HG02870 (cell line): Measurements from ENCODE around the gene SLC25A17.
"Not testable (repeated sequence)": the region's sequence is repeated elsewhere in the genome, so short reads cannot be mapped to it uniquely, and the experiment has no call there.

Experiments used
- ATAC-seq: cut with Tn5 transposase; IDR thresholded peaks from one replicate; pipeline ENCODE4 v1.9.1; 2021; ENCODE audit warnings: mild to moderate bottlenecking, moderate library complexity; ENCODE audit not compliant: unreplicated experiment

The SLC25A17 gene, protein sequence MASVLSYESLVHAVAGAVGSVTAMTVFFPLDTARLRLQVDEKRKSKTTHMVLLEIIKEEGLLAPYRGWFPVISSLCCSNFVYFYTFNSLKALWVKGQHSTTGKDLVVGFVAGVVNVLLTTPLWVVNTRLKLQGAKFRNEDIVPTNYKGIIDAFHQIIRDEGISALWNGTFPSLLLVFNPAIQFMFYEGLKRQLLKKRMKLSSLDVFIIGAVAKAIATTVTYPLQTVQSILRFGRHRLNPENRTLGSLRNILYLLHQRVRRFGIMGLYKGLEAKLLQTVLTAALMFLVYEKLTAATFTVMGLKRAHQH

GRCh38 chr22:40818747-40819598, at the start of gene SLC25A17:
Gene SLC25A17 (minus strand): TSS chr22:40819346. CDS start chr22:40819248, 98 bp downstream.
- ATAC-seq = peak; percentile 71

DNA sequence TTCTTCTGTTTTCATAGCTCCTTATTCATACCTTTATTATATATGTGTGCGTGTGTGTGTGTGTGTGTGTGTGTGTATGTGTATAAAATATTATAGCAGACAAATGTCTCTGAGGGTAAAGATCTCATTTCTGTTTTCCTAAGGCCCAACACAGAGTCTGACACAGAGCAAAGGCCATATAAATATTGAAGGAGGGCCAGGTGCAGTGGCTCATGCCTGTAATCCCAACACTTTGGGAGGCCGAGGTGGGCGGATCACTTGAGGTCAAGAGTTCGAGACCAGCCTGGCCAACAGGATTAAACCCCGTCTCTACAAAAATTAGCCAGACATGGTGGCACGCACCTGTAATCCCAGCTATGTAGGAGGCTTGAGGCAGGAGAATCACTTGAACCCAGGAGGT, 49.2 kb upstream of the SLC25A17 start:
- ATAC-seq = not testable (repeated sequence)

- no peak for ATAC-seq
These were observed 48.0 kb upstream of the SLC25A17 start for GRCh38 chr22:40867109-40867508.

DNA sequence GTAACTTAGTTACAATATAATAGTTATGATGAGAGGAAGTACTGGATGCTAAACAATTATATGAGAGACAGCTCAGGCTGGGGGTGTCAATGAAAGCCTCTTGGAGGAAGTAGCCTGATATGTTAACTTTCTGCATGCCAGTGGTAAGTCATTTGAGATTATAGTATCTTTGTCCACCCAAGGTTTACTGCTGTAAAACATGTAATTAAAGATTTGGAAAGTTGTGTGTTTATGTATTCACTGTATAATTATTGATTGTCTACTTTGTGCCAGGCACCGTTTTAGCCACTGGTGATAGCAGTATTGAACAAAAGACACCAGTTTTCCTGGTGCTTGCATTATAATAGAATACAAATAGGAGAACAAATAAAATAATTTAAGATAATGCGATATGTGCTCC, 43.4 kb upstream of the SLC25A17 start:
- no peak for ATAC-seq

DNA sequence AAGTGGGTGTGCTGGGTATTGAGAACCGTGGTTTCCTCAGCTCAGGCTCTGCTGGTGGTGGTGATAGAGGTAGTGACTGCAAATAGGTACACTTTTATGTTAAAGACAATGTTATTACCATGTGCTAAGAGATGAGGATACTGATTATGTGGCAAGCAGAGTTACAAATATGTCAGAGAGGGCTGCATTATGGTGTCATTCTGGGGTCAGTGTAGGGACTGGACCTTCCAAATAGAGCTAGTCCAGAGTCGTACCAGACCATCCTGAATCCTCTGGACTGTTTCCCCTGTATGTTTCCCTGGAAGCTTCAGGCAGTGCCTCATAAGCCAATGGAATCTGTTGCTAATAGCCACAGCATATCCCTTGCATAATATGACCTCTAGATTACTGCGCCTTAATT, 42.9 kb upstream of the SLC25A17 start, which contains the start of gene DNAJB7:
Gene DNAJB7, minus strand, starts transcription at position 101 of the 400 bp plus-strand sequence. CDS start 119 bp downstream, outside the sequence.
- ATAC-seq = no peak

DNA sequence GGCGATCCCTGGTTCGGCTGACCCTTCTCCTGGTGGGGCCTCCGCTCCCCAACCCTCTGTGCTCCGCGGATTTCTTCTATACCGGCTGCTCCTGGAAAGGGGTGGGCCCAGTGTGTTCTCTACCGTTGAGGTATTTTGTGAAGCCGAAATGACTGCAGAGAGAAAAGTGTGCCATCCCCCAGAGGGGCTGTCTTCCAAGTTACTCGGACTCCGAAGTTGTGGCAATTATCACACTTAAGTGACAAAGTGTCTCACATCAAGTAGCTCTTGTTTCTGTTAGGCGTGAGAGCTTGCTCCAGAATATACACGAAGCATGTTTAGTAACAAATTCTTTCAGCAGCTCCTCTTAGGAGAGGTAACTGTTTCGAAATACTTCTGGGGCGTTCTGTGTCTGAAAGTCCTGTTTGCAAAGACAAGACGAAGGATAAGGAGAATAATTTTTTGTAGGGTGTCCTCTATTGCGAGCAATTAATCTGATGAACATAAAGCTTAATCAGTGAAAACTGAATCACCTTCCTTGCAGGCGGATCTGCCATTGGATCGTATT, 38.2 kb upstream of the SLC25A17 start:
- ATAC-seq = no peak

DNA sequence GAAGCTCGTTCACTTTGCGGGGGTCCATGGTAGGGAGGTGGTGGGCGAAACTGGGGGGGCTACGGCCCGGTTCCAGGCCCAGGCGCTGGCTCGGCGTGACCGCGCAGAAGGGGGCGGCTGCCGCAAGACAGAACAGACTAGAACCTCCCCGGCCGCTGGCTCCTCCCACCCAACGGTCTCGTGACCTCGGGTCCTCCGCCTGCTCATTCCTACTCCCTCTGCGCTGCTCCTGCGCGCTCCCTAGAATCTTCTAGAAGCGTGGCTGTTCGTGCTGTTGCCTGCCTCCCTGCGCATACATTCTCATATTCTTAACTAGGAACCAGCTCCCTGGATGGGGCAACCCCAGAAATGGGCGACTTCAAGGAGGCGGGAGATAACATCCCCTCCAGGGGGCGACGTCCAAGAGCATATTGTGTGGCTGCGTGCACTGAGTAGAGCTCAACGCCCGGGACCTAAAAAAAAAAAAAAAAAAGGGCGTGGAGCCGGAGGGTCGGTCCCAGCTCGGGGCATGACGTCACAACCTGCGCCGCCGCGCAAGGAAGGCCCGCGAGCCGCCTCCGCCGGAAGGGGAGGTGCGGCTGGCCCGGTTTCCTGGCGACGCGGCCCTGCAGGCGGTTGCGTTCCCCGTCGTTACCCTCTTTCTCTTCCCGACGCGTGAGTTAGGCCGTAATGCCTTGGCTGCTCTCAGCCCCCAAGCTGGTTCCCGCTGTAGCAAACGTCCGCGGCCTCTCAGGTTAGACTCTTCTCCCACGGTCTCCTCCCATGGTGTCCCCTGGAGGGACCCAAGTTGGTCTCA, 37.6 kb upstream of the SLC25A17 start, which contains the start of the genes ST13 and XPNPEP3:
Gene ST13, minus strand, starts transcription at position 127 of the 796 bp plus-strand sequence. Its CDS starts 99 bp downstream, at position 28.
Gene XPNPEP3, plus strand, starts transcription at position 636 of the 796 bp plus-strand sequence. Its CDS starts 34 bp downstream, at position 670.
- peak; percentile 92 for ATAC-seq

- peak; percentile 17 for ATAC-seq
These were observed 36.9 kb upstream of the SLC25A17 start for GRCh38 chr22:40855979-40856512.

- no peak for ATAC-seq
These were observed 36.2 kb upstream of the SLC25A17 start for GRCh38 chr22:40855071-40855978.

DNA sequence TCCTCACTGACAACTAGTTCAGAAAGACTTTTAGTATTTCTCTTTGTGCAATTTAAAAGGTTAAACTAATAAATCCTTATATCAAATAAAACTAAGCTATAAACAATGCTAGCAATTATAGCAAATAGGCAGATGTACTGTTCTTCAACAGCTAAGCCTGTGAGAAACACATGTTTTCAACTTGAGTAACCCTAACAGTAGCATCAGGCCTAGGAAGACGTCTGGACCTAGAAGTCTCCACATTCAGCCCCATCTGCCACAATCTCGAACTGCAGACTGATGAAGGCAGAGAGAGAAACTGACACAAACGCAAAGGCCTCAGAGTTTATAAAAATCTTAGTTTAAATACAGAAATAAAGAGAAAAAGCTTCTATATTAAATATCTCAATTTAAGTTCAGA, 34.8 kb upstream of the SLC25A17 start:
- no peak for ATAC-seq

DNA sequence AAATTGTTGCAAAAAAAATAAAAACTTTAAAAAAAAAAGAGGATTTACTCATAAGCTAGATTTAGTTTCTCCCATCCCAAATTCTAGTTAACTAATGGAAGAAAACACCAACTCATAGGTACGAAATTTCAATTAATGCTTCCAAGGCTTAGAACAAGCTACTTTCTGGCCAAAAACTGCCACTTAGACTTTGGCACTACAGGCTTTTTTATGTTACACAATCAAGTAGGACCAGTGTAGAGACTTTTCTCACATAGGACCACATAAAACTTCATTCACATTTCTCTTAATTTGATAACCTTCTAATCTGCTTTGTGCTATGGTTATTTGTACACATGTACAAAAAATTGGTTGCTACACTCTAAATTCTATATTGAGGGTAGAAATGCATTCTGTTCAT, 34.2 kb upstream of the SLC25A17 start:
- ATAC-seq = no peak

- ATAC-seq = not testable (repeated sequence)
These were observed 26.7 kb upstream of the SLC25A17 start for GRCh38 chr22:40845816-40846215.

DNA sequence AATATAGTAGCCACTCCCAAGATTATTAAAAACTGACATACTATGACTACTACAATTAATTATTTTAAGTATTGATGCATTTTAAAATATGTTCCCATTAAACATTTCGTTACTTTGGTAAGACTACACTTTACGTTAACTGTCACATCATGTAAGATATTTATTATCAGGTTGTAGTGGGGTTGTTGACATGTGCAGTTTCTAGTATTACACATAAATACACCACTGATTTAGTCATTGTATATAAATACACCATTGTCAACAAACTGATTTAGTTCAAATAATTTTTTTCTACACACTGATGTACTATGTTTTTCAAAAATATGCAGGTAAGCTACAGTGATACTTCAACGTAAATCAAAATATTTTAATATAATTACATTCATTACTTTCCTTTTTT, 25.8 kb upstream of the SLC25A17 start:
- ATAC-seq = no peak

- ATAC-seq = no peak
These were observed 19.3 kb upstream of the SLC25A17 start for GRCh38 chr22:40838486-40838885.

DNA sequence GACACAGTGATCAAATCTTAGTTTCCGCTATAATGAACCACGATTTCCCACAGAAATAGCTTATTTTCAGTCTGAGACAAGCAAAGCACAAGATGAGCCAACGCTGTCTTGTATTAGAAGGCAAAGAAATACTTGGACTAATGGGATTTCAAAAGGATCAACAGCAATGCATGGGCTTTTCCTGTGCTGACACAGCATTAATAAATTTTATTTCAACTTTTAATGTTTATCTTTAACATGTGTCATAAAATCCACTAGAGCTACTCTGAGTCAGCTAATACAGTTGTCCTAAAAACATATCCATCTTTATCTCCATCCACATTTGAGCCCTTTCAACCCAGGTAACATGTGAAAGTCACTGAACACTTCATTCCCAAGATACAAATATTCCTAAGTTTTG, 15.5 kb upstream of the SLC25A17 start:
- no peak for ATAC-seq

GRCh38 chr22:40829131-40829530, 10.0 kb upstream of the SLC25A17 start:
- ATAC-seq = no peak

GRCh38 chr22:40826984-40827741, 8.0 kb upstream of the SLC25A17 start:
- ATAC-seq = no peak

- ATAC-seq = not testable (repeated sequence)
These were observed 7.1 kb upstream of the SLC25A17 start for GRCh38 chr22:40826292-40826691.
